Cardiac atrium fibroblast (primary cell): Measurements from ENCODE around the gene TBC1D17. TPM values are rescaled to one million over a fixed set of nuclear protein-coding genes. Genes with fewer than 3 reads are reported as not detected.

Source experiments
- total RNA-seq: library from RNA; depleted of rRNA; stranded (reverse); fragments of >200 nt; gene quantifications from 2 replicates; pipeline ENCODE4 v1.2.3, GENCODE V29; 2015

The TBC1D17 gene
- 20.4 and 27.7 TPM in 2 replicates for total RNA-seq

GRCh38 chr19:49877020-49877878, at the start of gene TBC1D17, which contains the start of gene AKT1S1:
TSS of gene TBC1D17 (plus strand) at chr19:49877702. CDS start at chr19:49877724, 22 bp downstream.
TSS of gene AKT1S1 (minus strand) at chr19:49877355. CDS start at chr19:49873295, 4,060 bp downstream.

GRCh38 chr19:49850487-49851342, 26.8 kb upstream of the TBC1D17 start, which contains the start of gene PTOV1:
TSS of gene PTOV1 (plus strand) at chr19:49851159.

GRCh38 chr19:49866933-49867782, 10.3 kb upstream of the TBC1D17 start, which contains the start of gene PNKP:
TSS of gene PNKP (minus strand) at chr19:49867576. CDS start at chr19:49867204, 372 bp downstream.

DNA sequence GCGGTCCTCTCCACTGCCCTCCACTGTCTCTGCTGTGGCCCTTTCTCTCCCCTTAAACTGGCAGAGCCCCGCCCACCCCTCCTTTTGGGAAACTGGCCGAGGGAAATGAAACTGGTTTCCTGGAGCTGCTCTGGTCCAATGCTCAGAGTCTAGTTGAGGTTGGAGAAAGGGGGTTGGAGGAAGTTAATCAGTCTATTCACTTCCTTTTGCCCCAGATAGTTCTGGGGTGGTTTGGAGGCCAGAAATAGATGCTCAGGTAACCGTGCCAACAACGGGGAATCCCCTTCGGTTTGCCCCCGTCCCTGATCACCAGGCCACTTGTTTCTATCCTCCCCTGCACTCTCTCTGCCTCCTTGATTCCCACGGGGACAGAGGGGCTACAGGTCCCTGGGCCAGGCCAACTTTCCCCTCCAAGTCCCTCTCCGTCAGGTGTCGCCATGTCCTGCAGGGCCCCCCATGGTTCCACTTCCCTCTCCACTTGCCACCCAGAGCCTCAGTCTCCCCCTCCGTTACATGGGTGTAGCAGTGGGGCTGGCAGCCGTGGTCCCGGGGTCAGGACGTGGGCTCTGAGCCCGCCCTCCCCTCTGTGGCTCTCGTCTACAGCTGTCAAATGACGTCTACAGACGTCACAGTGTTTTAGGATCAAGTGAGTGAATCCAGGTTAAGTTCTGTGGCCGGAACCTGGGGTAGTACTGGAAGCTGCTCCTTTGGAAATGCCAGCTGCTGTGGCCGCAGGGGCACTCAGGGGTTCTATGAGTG, 19.5 kb downstream of the TBC1D17 start, which contains the start of gene IL4I1:
Gene IL4I1, minus strand, starts transcription at position 25 of the 759 bp plus-strand sequence. CDS start 727 bp downstream, outside the sequence.

GRCh38 chr19:49929121-49929610, 51.7 kb downstream of the TBC1D17 start, which contains the start of the genes ATF5 and NUP62:
TSS of gene ATF5 (plus strand) at chr19:49929205. CDS start at chr19:49930851, 1,646 bp downstream.
TSS of gene NUP62 (minus strand) at chr19:49929504. CDS start at chr19:49909807, 19,697 bp downstream.

Other genes with a start within 250 kb of the TBC1D17 start
- gene RRAS, start 237.6 kb upstream of the TBC1D17 start, total RNA-seq: 108 and 112 TPM in 2 replicates
- gene SCAF1, start 235.5 kb upstream of the TBC1D17 start, total RNA-seq: 21.1 and 25.8 TPM in 2 replicates
- 52.7 and 69.3 TPM in 2 replicates for gene IRF3, start 211.8 kb upstream of the TBC1D17 start, total RNA-seq
- gene BCL2L12, start 211.8 kb upstream of the TBC1D17 start, total RNA-seq: 7.8 and 12.5 TPM in 2 replicates
- 248 and 251 TPM in 2 replicates for gene PRMT1, start 200.4 kb upstream of the TBC1D17 start, total RNA-seq
- gene ADM5, start 188.1 kb upstream of the TBC1D17 start, total RNA-seq: 0.72 TPM in 1 of 2 replicates, not detected in the other
- 8.8 and 11.2 TPM in 2 replicates for gene CPT1C, start 186.6 kb upstream of the TBC1D17 start, total RNA-seq
- gene TSKS, start 114.4 kb upstream of the TBC1D17 start, total RNA-seq: 0.54 and 0.65 TPM in 2 replicates
- gene AP2A1, start 110.7 kb upstream of the TBC1D17 start, total RNA-seq: 189 and 206 TPM in 2 replicates
- 12.2 and 15.2 TPM in 2 replicates for gene FUZ, start 64.4 kb upstream of the TBC1D17 start, total RNA-seq
- 20.3 and 20.9 TPM in 2 replicates for gene MED25, start 59.4 kb upstream of the TBC1D17 start, total RNA-seq
- 72.9 and 91.9 TPM in 2 replicates for gene PTOV1, start 26.5 kb upstream of the TBC1D17 start, total RNA-seq
- gene PNKP, start 10.1 kb upstream of the TBC1D17 start, total RNA-seq: 25.3 and 57.9 TPM in 2 replicates
- gene AKT1S1, start 347 bp upstream of the TBC1D17 start, total RNA-seq: 23.7 and 28.3 TPM in 2 replicates
- not detected in 2 replicates for gene IL4I1, start 19.2 kb downstream of the TBC1D17 start, total RNA-seq
- gene ATF5, start 51.5 kb downstream of the TBC1D17 start, total RNA-seq: 28.0 and 31.4 TPM in 2 replicates
- gene NUP62, start 51.8 kb downstream of the TBC1D17 start, total RNA-seq: 27.4 and 33.2 TPM in 2 replicates
- gene SIGLEC11, start 83.5 kb downstream of the TBC1D17 start, total RNA-seq: not detected in 2 replicates
- gene VRK3, start 147.7 kb downstream of the TBC1D17 start, total RNA-seq: 20.4 and 28.2 TPM in 2 replicates
- 6.5 and 11.3 TPM in 2 replicates for gene ZNF473, start 148.3 kb downstream of the TBC1D17 start, total RNA-seq